ENCODE results near the gene DTD1. TPM values are rescaled to one million over a fixed set of nuclear protein-coding genes. Genes with fewer than 3 reads are reported as not detected.

The DTD1 gene
- total and polyA plus RNA-seq, 2 of the 13 experiments (the other 11 are each of a cell fraction or from before 2014, with no cell fraction given) = 41.2 to 79.3 TPM

GRCh38 chr20:18587665-18588573, at the start of gene DTD1 (continued):
- TF ChIP-seq E2F1 (CRISPR knock-in tag; IDR thresholded peaks at IDR 0.05) (peak; percentile 51), ZNF891 (CRISPR knock-in tag; IDR thresholded peaks at IDR 0.05) (peak; percentile 56), ZBTB7A (CRISPR knock-in tag; IDR thresholded peaks at IDR 0.05) (no peak; the same call in 1 of the 2 replicates), GFI1 (CRISPR knock-in tag; IDR thresholded peaks at IDR 0.05; ENCODE audit: borderline replicate concordance) (peak; percentile 64; the same call in 1 of the 2 replicates), GABPB1 (CRISPR knock-in tag; IDR thresholded peaks at IDR 0.05) (peak; percentile 93), TAF1 (CRISPR knock-in tag; IDR thresholded peaks at IDR 0.05) (peak; percentile 66), FOXP1 (IDR thresholded peaks at IDR 0.05) (no peak), FOXP1 (CRISPR knock-in tag; IDR thresholded peaks at IDR 0.05) (no peak), ZNF276 (CRISPR knock-in tag; IDR thresholded peaks at IDR 0.05; ENCODE audit: low read depth) (peak; percentile 32; the same call in 1 of the 2 replicates), NFKBIZ (CRISPR knock-in tag; IDR thresholded peaks at IDR 0.05) (0 out of 2 replicates have a peak, but pooled peaks have one; percentile 20), GABPA (IDR thresholded peaks at IDR 0.05; ENCODE audit: low read depth, low read length) (peak; percentile 83), GABPA (CRISPR knock-in tag; IDR thresholded peaks at IDR 0.05; ENCODE audit: low read depth) (peak; percentile 76), HOXA3 (CRISPR knock-in tag; IDR thresholded peaks at IDR 0.05) (peak; percentile 97)
- TF ChIP-seq, protein P1, sequence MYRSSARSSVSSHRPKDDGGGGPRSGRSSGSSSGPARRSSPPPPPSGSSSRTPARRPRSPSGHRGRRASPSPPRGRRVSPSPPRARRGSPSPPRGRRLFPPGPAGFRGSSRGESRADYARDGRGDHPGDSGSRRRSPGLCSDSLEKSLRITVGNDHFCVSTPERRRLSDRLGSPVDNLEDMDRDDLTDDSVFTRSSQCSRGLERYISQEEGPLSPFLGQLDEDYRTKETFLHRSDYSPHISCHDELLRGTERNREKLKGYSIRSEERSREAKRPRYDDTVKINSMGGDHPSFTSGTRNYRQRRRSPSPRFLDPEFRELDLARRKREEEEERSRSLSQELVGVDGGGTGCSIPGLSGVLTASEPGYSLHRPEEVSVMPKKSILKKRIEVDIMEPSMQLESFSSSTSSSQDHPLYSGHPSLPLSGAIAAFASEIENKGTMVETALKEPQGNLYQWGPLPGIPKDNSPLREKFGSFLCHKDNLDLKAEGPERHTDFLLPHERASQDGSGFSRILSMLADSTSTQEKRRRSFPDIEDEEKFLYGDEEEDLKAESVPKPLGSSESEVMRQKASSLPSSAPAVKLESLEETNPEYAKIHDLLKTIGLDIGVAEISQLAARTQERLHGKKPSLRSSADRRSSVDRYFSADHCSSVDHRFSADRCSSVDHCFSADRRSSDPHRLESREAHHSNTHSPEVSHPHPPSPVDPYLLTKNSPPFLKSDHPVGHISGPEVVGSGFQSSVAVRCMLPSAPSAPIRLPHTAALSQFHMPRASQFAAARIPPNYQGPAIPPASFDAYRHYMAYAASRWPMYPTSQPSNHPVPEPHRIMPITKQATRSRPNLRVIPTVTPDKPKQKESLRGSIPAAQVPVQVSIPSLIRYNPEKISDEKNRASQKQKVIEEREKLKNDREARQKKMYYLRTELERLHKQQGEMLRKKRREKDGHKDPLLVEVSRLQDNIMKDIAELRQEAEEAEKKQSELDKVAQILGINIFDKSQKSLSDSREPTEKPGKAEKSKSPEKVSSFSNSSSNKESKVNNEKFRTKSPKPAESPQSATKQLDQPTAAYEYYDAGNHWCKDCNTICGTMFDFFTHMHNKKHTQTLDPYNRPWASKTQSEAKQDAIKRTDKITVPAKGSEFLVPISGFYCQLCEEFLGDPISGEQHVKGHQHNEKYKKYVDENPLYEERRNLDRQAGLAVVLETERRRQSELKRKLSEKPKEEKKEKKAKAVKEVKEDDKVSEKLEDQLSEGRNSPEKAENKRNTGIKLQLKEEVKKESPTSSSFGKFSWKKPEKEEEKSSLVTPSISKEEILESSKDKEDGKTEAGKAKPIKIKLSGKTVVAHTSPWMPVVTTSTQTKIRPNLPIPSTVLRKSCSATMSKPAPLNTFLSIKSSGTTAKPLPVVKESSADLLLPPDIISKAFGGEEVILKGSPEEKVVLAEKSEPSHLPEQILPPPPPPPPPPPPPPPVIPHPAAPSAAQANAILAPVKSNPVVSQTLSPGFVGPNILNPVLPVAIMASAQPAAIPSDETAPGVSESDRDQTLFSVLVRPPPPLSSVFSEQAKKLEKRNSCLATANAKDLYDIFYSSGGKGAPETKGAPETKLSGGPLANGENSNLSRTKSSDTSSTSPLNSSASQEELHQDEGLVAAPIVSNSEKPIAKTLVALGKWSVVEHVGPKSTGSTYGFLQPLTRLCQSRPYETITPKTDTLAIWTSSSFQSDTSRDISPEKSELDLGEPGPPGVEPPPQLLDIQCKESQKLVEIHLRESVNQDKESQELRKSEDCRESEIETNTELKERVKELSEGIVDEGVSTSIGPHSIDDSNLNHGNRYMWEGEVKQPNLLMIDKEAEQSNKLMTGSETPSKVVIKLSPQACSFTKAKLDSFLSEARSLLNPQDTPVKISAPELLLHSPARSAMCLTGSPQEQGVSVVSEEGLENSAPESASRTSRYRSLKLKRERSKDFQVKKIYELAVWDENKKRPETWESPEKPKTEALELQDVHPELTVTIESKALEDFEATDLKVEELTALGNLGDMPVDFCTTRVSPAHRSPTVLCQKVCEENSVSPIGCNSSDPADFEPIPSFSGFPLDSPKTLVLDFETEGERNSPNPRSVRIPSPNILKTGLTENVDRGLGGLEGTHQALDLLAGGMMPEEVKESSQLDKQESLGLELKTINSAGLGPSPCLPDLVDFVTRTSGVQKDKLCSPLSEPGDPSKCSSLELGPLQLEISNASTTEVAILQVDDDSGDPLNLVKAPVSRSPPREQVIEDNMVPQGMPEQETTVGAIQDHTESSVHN (CRISPR knock-in tag; IDR thresholded peaks at IDR 0.05) = peak; percentile 83; the same call in 1 of the 2 replicates
- TF ChIP-seq, protein P2, sequence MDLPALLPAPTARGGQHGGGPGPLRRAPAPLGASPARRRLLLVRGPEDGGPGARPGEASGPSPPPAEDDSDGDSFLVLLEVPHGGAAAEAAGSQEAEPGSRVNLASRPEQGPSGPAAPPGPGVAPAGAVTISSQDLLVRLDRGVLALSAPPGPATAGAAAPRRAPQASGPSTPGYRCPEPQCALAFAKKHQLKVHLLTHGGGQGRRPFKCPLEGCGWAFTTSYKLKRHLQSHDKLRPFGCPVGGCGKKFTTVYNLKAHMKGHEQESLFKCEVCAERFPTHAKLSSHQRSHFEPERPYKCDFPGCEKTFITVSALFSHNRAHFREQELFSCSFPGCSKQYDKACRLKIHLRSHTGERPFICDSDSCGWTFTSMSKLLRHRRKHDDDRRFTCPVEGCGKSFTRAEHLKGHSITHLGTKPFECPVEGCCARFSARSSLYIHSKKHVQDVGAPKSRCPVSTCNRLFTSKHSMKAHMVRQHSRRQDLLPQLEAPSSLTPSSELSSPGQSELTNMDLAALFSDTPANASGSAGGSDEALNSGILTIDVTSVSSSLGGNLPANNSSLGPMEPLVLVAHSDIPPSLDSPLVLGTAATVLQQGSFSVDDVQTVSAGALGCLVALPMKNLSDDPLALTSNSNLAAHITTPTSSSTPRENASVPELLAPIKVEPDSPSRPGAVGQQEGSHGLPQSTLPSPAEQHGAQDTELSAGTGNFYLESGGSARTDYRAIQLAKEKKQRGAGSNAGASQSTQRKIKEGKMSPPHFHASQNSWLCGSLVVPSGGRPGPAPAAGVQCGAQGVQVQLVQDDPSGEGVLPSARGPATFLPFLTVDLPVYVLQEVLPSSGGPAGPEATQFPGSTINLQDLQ (CRISPR knock-in tag; IDR thresholded peaks at IDR 0.05) = peak; percentile 50; the same call in 1 of the 2 replicates
